HL-60 (cell line): ENCODE measurements around the gene TUBGCP6.

ENCODE experiments used
- DNase-seq, 2 experiments: peaks; one replicate each; pipeline ENCODE4 v3.0.0-alpha.2; 2010 to 2020; ENCODE audit warnings: low read depth in 1 of 2, low spot score in 1 of 2
- H3K27ac ChIP-seq: fragments of 250-450 bp; sonication (Bioruptor Pico); replicated peaks from 2 replicates; pipeline ENCODE4 v1.5.1; 2020; ENCODE audit warnings: mild to moderate bottlenecking, moderate library complexity
- H3K27me3 ChIP-seq: fragments of 250-450 bp; sonication (Bioruptor Pico); 2 replicates; pipeline ENCODE4 v1.5.1; 2021; ENCODE audit warnings: mild to moderate bottlenecking, moderate library complexity; ENCODE audit not compliant: insufficient read depth, poor library complexity, severe bottlenecking
- H3K4me3 ChIP-seq: replicated peaks from 2 replicates; pipeline ENCODE4 v1.5.1; 2011; ENCODE audit warnings: mild to moderate bottlenecking, control low read depth, low read length; ENCODE audit not compliant: insufficient read depth
- CTCF ChIP-seq: IDR thresholded peaks from one replicate; pipeline ENCODE4 v1.5.1; 2011; ENCODE audit warnings: low read length, control low read depth, inconsistent platforms; ENCODE audit not compliant: insufficient read depth
- GABPA ChIP-seq: IDR thresholded peaks from 2 replicates; pipeline ENCODE4 v1.6.1; 2012; ENCODE audit warnings: low read depth
- POLR2AphosphoS5 ChIP-seq: IDR thresholded peaks from 2 replicates; pipeline ENCODE4 v1.6.1; 2012; ENCODE audit warnings: low read depth
- REST ChIP-seq: IDR thresholded peaks from 2 replicates; pipeline ENCODE4 v1.6.1; 2012; ENCODE audit warnings: low read depth; ENCODE audit not compliant: insufficient replicate concordance
- SPI1 ChIP-seq: IDR thresholded peaks from 2 replicates; pipeline ENCODE4 v1.6.1; 2012; ENCODE audit warnings: low read depth, mild to moderate bottlenecking, borderline replicate concordance

TUBGCP6 gene

GRCh38 chr22:50222508-50222907 lies 22.3 kb downstream of the TUBGCP6 start:
- Histone ChIP-seq H3K27me3 (no peaks in the 10 kb centered on the region), H3K4me3 (no peak overlapping the region), H3K27ac (no peak overlapping the region)
- TF ChIP-seq REST: no peak
- no peak for TF ChIP-seq GABPA
- TF ChIP-seq SPI1: no peak
- TF ChIP-seq POLR2AphosphoS5: no peak
- no peak for TF ChIP-seq CTCF
- no peak for DNase-seq

- no peaks in the 10 kb centered on the region for H3K27me3 ChIP-seq
- TF ChIP-seq GABPA (no peak), REST (no peak), SPI1 (no peak), POLR2AphosphoS5 (no peak), CTCF (no peak)
- DNase-seq: no peak
- no peak overlapping the region for H3K4me3 ChIP-seq
- H3K27ac ChIP-seq: no peak overlapping the region
Measured at GRCh38 chr22:50221410-50222300, 23.2 kb downstream of the TUBGCP6 start.

- Histone ChIP-seq H3K4me3 (no peak overlapping the region), H3K27ac (no peak overlapping the region), H3K27me3 (no peaks in the 10 kb centered on the region)
- no peak for DNase-seq
- no peak for TF ChIP-seq POLR2AphosphoS5
- no peak for TF ChIP-seq GABPA
- TF ChIP-seq REST: no peak
- no peak for TF ChIP-seq CTCF
- TF ChIP-seq SPI1: no peak
Measured at GRCh38 chr22:50220603-50221409, 24.0 kb downstream of the TUBGCP6 start.
